Suprapubic skin (tissue), 4 donors: ENCODE measurements around the gene OR10C1. TPM values are rescaled to one million over a fixed set of nuclear protein-coding genes. Genes with fewer than 3 reads are reported as not detected.

Experiments used
- DNase-seq, 2 donors: peaks; one replicate each; pipeline ENCODE4 v3.0.0-alpha.2; 2019; ENCODE audit warnings: low spot score in 2 of 2
- H3K27ac ChIP-seq: fragments of 200-600 bp; sonication (generic); one replicate; pipeline ENCODE4 v1.5.1; 2019
- H3K27me3 ChIP-seq: fragments of 200-600 bp; sonication (generic); one replicate; pipeline ENCODE4 v1.5.1; 2019
- H3K36me3 ChIP-seq: fragments of 200-600 bp; sonication (generic); one replicate; pipeline ENCODE4 v1.5.1; 2019
- H3K4me1 ChIP-seq: fragments of 200-600 bp; sonication (generic); one replicate; pipeline ENCODE4 v1.5.1; 2019
- H3K4me3 ChIP-seq: fragments of 200-600 bp; sonication (generic); one replicate; pipeline ENCODE4 v1.5.1; 2019; ENCODE audit warnings: mild to moderate bottlenecking
- H3K9me3 ChIP-seq: fragments of 200-600 bp; sonication (generic); one replicate; pipeline ENCODE4 v1.5.1; 2019
- EP300 ChIP-seq: sonication (generic); formaldehyde crosslinking; IDR thresholded peaks from one replicate; pipeline ENCODE4 v1.6.1; 2017; ENCODE audit warnings: antibody characterized with exemption
- POLR2A ChIP-seq, 2 donors: fragments of 450-650 bp; IDR thresholded peaks; one replicate each; pipeline ENCODE4 v1.6.1; 2017; ENCODE audit warnings: antibody characterized with exemption in 2 of 2, mild to moderate bottlenecking in 2 of 2, moderate library complexity in 2 of 2
- POLR2AphosphoS5 ChIP-seq, 3 donors: sonication (generic); formaldehyde crosslinking; IDR thresholded peaks; one replicate each; pipeline ENCODE4 v1.6.1; 2017; ENCODE audit warnings: antibody characterized with exemption in 3 of 3
- WGBS: methylation state at CpG from one replicate; pipeline ENCODE4 v1.1.5; 2018; 5-methylcytosine and 5-hydroxymethylcytosine counted together
- total RNA-seq, 4 donors: library from RNA; depleted of rRNA; stranded (reverse); fragments of >200 nt; gene quantifications; one replicate each; pipeline ENCODE4 v1.1.0, GENCODE V29; 2016
- TF ChIP-seq, protein P1 (sequence below), 2 donors: fragments of 200-600 bp in 1 of 2; fragments of 450-650 bp in 1 of 2; sonication (generic) in 1 of 2; IDR thresholded peaks; one replicate each; pipeline ENCODE4 v1.5.1; 2016 to 2019; ENCODE audit warnings: antibody characterized with exemption in 2 of 2, mild to moderate bottlenecking in 1 of 2, moderate library complexity in 1 of 2

The OR10C1 gene
- total RNA-seq, 4 donors from 2014 or later = not detected

DNA sequence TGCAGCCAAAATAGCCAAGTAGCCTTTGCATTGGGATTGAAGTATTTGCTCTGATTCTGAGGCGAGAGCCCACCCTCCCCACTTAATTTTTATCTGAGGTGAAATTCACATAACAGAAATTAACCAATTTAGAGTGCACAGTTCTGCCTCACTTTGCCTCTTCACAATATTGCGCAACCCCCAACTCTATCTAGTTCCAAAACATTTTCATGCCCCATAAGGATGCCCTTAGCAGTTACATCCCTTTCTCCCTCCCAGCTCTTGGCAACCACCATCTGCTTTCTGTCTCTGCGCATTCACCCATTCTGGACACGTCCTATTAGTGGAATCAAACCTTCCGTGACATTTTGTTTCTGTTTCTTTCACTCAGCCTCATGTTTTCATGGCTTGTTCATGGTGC is 39.6 kb downstream of the OR10C1 start:
- peaks cover 2% of the 10 kb centered on the region for H3K27me3 ChIP-seq
- H3K36me3 ChIP-seq = no peaks in the 10 kb centered on the region
- H3K27ac ChIP-seq = no peak overlapping the region
- no peak for DNase-seq
- TF ChIP-seq EP300 (no peak), POLR2AphosphoS5 (IDR thresholded peaks at IDR 0.05) (no peak), POLR2A (IDR thresholded peaks at IDR 0.05) (no peak)
- TF ChIP-seq, protein P1, sequence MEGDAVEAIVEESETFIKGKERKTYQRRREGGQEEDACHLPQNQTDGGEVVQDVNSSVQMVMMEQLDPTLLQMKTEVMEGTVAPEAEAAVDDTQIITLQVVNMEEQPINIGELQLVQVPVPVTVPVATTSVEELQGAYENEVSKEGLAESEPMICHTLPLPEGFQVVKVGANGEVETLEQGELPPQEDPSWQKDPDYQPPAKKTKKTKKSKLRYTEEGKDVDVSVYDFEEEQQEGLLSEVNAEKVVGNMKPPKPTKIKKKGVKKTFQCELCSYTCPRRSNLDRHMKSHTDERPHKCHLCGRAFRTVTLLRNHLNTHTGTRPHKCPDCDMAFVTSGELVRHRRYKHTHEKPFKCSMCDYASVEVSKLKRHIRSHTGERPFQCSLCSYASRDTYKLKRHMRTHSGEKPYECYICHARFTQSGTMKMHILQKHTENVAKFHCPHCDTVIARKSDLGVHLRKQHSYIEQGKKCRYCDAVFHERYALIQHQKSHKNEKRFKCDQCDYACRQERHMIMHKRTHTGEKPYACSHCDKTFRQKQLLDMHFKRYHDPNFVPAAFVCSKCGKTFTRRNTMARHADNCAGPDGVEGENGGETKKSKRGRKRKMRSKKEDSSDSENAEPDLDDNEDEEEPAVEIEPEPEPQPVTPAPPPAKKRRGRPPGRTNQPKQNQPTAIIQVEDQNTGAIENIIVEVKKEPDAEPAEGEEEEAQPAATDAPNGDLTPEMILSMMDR (IDR thresholded peaks at IDR 0.05) = no peak
- no peak overlapping the region for H3K4me3 ChIP-seq
- no peaks in the 10 kb centered on the region for H3K9me3 ChIP-seq
- no peaks in the 10 kb centered on the region for H3K4me1 ChIP-seq
- 86% methylated on average over 5 of the region's 5 CpGs for WGBS

DNA sequence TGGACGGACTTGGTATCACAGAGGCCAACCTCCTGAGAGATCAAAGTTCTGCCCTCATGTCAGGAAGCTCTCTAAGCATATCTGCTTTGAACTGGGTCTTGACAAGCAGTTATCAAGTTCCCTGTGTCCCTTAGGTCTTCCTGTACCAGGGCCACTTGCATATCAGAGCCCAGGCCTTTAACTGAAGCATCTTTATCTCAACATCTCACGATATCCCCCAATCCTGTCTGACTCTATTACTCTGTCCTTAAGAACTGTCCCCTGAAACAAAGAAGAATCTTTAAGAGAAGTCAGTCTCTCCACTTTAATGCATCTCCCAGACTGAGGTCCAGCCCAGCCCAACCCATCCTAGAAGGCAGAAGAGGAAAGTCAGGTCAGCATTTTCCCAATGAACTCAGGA is 40.5 kb downstream of the OR10C1 start:
- WGBS = 76% methylated on average over 2 of the region's 2 CpGs
- H3K36me3 ChIP-seq = no peaks in the 10 kb centered on the region
- no peak overlapping the region for H3K27ac ChIP-seq
- DNase-seq = no peak
- H3K4me3 ChIP-seq = no peak overlapping the region
- TF ChIP-seq POLR2A (IDR thresholded peaks at IDR 0.05) (no peak), POLR2AphosphoS5 (IDR thresholded peaks at IDR 0.05) (no peak)
- H3K9me3 ChIP-seq = no peaks in the 10 kb centered on the region
- no peaks in the 10 kb centered on the region for H3K4me1 ChIP-seq
- peaks cover 2% of the 10 kb centered on the region for H3K27me3 ChIP-seq

GRCh38 chr6:29483186-29483585 is 44.1 kb downstream of the OR10C1 start:
- Histone ChIP-seq H3K27me3 (peaks cover 3% of the 10 kb centered on the region), H3K4me3 (no peak overlapping the region), H3K9me3 (no peaks in the 10 kb centered on the region), H3K4me1 (no peaks in the 10 kb centered on the region), H3K27ac (no peak overlapping the region), H3K36me3 (no peaks in the 10 kb centered on the region)
- TF ChIP-seq, protein P1 (IDR thresholded peaks at IDR 0.05) = no peak
- TF ChIP-seq POLR2A (IDR thresholded peaks at IDR 0.05) = no peak
- no peak for TF ChIP-seq EP300
- TF ChIP-seq POLR2AphosphoS5 (IDR thresholded peaks at IDR 0.05) = no peak
- no peak for DNase-seq
- 62% methylated on average over 3 of the region's 3 CpGs for WGBS

DNA sequence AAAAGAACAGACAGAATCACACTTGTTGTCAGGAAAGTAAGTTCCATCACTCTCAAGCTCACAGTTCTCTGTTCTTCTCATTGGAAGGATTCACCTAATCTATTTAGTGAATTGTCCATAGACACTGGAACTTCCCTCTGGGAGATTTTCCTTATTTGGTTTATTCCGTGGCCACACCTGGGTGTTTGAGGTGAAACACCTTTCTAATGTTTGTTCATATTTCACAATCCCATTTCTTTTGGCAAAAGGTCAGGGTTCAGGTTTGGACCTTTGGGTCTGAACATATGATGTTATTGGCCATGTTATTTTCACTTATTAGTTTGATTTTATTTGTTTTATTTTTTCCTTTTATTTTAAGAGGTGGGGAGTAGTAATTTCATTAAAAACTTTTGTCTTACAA is 44.6 kb downstream of the OR10C1 start:
- Histone ChIP-seq H3K4me3 (no peak overlapping the region), H3K27me3 (peaks cover 3% of the 10 kb centered on the region), H3K36me3 (no peaks in the 10 kb centered on the region), H3K9me3 (no peaks in the 10 kb centered on the region), H3K4me1 (no peaks in the 10 kb centered on the region), H3K27ac (no peak overlapping the region)
- DNase-seq = no peak
- 73% methylated on average over 1 of the region's 1 CpG for WGBS
- TF ChIP-seq POLR2AphosphoS5 (IDR thresholded peaks at IDR 0.05) = no peak
- TF ChIP-seq, protein P1 (IDR thresholded peaks at IDR 0.05) = no peak
- no peak for TF ChIP-seq EP300
- TF ChIP-seq POLR2A (IDR thresholded peaks at IDR 0.05) = no peak

- 40% methylated on average over 4 of the region's 4 CpGs for WGBS
- no peaks in the 10 kb centered on the region for H3K4me1 ChIP-seq
- TF ChIP-seq POLR2AphosphoS5 (IDR thresholded peaks at IDR 0.05) (no peak), EP300 (no peak), POLR2A (IDR thresholded peaks at IDR 0.05) (no peak)
- TF ChIP-seq, protein P1 (IDR thresholded peaks at IDR 0.05) = no peak
- peaks cover 3% of the 10 kb centered on the region for H3K27me3 ChIP-seq
- H3K27ac ChIP-seq = no peak overlapping the region
- H3K9me3 ChIP-seq = no peaks in the 10 kb centered on the region
- no peaks in the 10 kb centered on the region for H3K36me3 ChIP-seq
- DNase-seq = no peak
- no peak overlapping the region for H3K4me3 ChIP-seq
These were observed 47.5 kb downstream of the OR10C1 start for GRCh38 chr6:29486577-29486976.

DNA sequence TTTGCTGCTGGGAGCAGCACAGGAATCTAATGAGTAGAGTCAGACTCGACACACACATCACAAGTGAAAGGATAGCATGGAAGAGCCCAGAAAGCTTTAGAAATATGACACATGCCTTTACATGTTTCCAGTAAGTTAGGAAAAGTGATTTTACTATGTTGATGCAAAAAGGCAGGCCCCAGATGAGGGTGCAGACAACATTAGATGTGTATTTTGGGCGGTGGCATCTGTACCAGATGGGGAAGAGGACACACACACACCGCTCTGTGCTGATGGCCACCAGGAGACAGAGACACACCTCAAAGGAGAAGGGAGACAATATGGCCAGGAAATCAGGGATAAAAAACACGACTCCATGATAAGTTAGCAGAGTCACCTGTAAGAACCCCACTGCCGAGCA is 48.0 kb downstream of the OR10C1 start:
- no peak for DNase-seq
- 78% methylated on average over 5 of the region's 5 CpGs for WGBS
- no peaks in the 10 kb centered on the region for H3K36me3 ChIP-seq
- H3K4me3 ChIP-seq = no peak overlapping the region
- no peaks in the 10 kb centered on the region for H3K4me1 ChIP-seq
- H3K27me3 ChIP-seq = peaks cover 3% of the 10 kb centered on the region
- H3K9me3 ChIP-seq = no peaks in the 10 kb centered on the region
- no peak overlapping the region for H3K27ac ChIP-seq
- TF ChIP-seq POLR2A (IDR thresholded peaks at IDR 0.05) (no peak), POLR2AphosphoS5 (IDR thresholded peaks at IDR 0.05) (no peak), EP300 (no peak)
- TF ChIP-seq, protein P1 (IDR thresholded peaks at IDR 0.05) = no peak
